Prostate gland (tissue), 2 donors: Measurements from ENCODE around the gene SLC44A5. TPM values are rescaled to one million over a fixed set of nuclear protein-coding genes. Genes with fewer than 3 reads are reported as not detected.

ENCODE experiments used
- DNase-seq: peaks from one replicate; pipeline ENCODE4 v3.0.0-alpha.2; 2019; ENCODE audit warnings: low spot score
- H3K27ac ChIP-seq, 2 donors: fragments of 200-600 bp; sonication (generic); 2 replicates each; pipeline ENCODE4 v1.5.1; 2017 to 2019
- H3K27me3 ChIP-seq: fragments of 200-600 bp; sonication (generic); replicated peaks from 2 replicates; pipeline ENCODE4 v1.5.1; 2019; ENCODE audit not compliant: insufficient read depth
- H3K36me3 ChIP-seq, 2 donors: fragments of 200-600 bp; sonication (generic); 1 replicate in 1 of 2; 2 replicates in 1 of 2; pipeline versions ENCODE4 v1.5.1 to v1.8.1; 2017 to 2019
- H3K4me1 ChIP-seq: fragments of 200-600 bp; sonication (generic); replicated peaks from 2 replicates; pipeline ENCODE4 v1.5.1; 2019
- H3K4me3 ChIP-seq, 2 donors: fragments of 200-600 bp; sonication (generic); 2 replicates each; pipeline ENCODE4 v1.5.1; 2017 to 2019
- H3K9me3 ChIP-seq: fragments of 200-600 bp; sonication (generic); 2 replicates; pipeline ENCODE4 v1.5.1; 2017
- CTCF ChIP-seq, 4 experiments: fragments of 200-600 bp in 2 of 4; fragments of 450-650 bp in 2 of 4; sonication (generic) in 2 of 4; IDR thresholded peaks; 1 replicate in 3 of 4; 2 replicates in 1 of 4; pipeline ENCODE4 v1.5.1; 2016 to 2019; ENCODE audit warnings: antibody characterized with exemption in 4 of 4, mild to moderate bottlenecking in 2 of 4, moderate library complexity in 2 of 4
- POLR2A ChIP-seq: fragments of 450-650 bp; IDR thresholded peaks from one replicate; pipeline ENCODE4 v1.6.1; 2016; ENCODE audit warnings: antibody characterized with exemption, mild to moderate bottlenecking
- POLR2AphosphoS5 ChIP-seq: sonication (generic); formaldehyde crosslinking; IDR thresholded peaks from one replicate; pipeline ENCODE4 v1.6.1; 2017; ENCODE audit warnings: antibody characterized with exemption
- WGBS: methylation state at CpG from one replicate; pipeline ENCODE4 v1.1.5; 2018; 5-methylcytosine and 5-hydroxymethylcytosine counted together
- intact Hi-C: fragments of 100-400 bp; cut with DNase I; formaldehyde crosslinking; loops from one replicate; pipeline ENCODE4 v1.14.2; 2022
- total RNA-seq, 2 donors: library from RNA; depleted of rRNA; stranded (reverse); fragments of >200 nt; gene quantifications; one replicate each; pipeline ENCODE4 v1.1.0, GENCODE V29; 2016

SLC44A5 gene
- total RNA-seq, 2 donors from 2014 or later: 0.57 to 3.3 TPM

GRCh38 chr1:75245239-75245638 is 365.7 kb downstream of the SLC44A5 start:
- no peaks in the 10 kb centered on the region for H3K9me3 ChIP-seq
- no peaks in the 10 kb centered on the region for H3K4me1 ChIP-seq
- TF ChIP-seq POLR2A (no peak), POLR2AphosphoS5 (no peak), CTCF (IDR thresholded peaks at IDR 0.05) (no peak)
- intact Hi-C loops: no loop called here
- H3K27me3 ChIP-seq: no peaks in the 10 kb centered on the region
- no peak for DNase-seq
- H3K36me3 ChIP-seq: no peaks in the 10 kb centered on the region
- H3K27ac ChIP-seq: no peak overlapping the region
- H3K4me3 ChIP-seq: no peak overlapping the region

GRCh38 chr1:75243124-75243523 is 367.8 kb downstream of the SLC44A5 start:
- H3K36me3 ChIP-seq: no peaks in the 10 kb centered on the region
- H3K4me3 ChIP-seq: no peak overlapping the region
- no peaks in the 10 kb centered on the region for H3K27me3 ChIP-seq
- 81% methylated on average over 1 of the region's 1 CpG for WGBS
- H3K27ac ChIP-seq: no peak overlapping the region
- intact Hi-C loops: no loop called here
- no peaks in the 10 kb centered on the region for H3K4me1 ChIP-seq
- no peaks in the 10 kb centered on the region for H3K9me3 ChIP-seq
- no peak for DNase-seq
- TF ChIP-seq CTCF (IDR thresholded peaks at IDR 0.05): no peak
- TF ChIP-seq POLR2A: no peak
- TF ChIP-seq POLR2AphosphoS5: no peak

- intact Hi-C loops: no loop called here
- H3K9me3 ChIP-seq: no peaks in the 10 kb centered on the region
- TF ChIP-seq POLR2AphosphoS5 (no peak), POLR2A (no peak)
- no peaks in the 10 kb centered on the region for H3K4me1 ChIP-seq
- no peak overlapping the region for H3K27ac ChIP-seq
- DNase-seq: no peak
- no peaks in the 10 kb centered on the region for H3K27me3 ChIP-seq
- no peaks in the 10 kb centered on the region for H3K36me3 ChIP-seq
- no peak overlapping the region for H3K4me3 ChIP-seq
Measured at GRCh38 chr1:75237316-75237715, 373.6 kb downstream of the SLC44A5 start.

GRCh38 chr1:75234562-75234961 is 376.4 kb downstream of the SLC44A5 start:
- DNase-seq: no peak
- WGBS: 67% methylated on average over 3 of the region's 3 CpGs
- intact Hi-C loops: no loop called here
- H3K27me3 ChIP-seq: no peaks in the 10 kb centered on the region
- H3K4me1 ChIP-seq: no peaks in the 10 kb centered on the region
- H3K36me3 ChIP-seq: no peaks in the 10 kb centered on the region
- H3K9me3 ChIP-seq: no peaks in the 10 kb centered on the region
- H3K4me3 ChIP-seq: no peak overlapping the region
- no peak for TF ChIP-seq POLR2AphosphoS5
- TF ChIP-seq POLR2A: no peak
- TF ChIP-seq CTCF (IDR thresholded peaks at IDR 0.05): no peak
- no peak overlapping the region for H3K27ac ChIP-seq

GRCh38 chr1:75233302-75233929 is 377.5 kb downstream of the SLC44A5 start:
- 15% methylated on average over 11 of the region's 11 CpGs for WGBS
- H3K4me3 ChIP-seq: no peak overlapping the region
- no peaks in the 10 kb centered on the region for H3K36me3 ChIP-seq
- intact Hi-C loops: no loop called here
- H3K9me3 ChIP-seq: no peaks in the 10 kb centered on the region
- DNase-seq: no peak
- H3K4me1 ChIP-seq: no peaks in the 10 kb centered on the region
- no peaks in the 10 kb centered on the region for H3K27me3 ChIP-seq
- H3K27ac ChIP-seq: no peak overlapping the region
- TF ChIP-seq CTCF (IDR thresholded peaks at IDR 0.05): peak in 3 of 4 experiments; percentile 18 to 46 (median 28)
- no peak for TF ChIP-seq POLR2A
- TF ChIP-seq POLR2AphosphoS5: no peak
